Keratinocyte (primary cell): ENCODE results near the gene ADGRL3. TPM values are rescaled to one million over a fixed set of nuclear protein-coding genes. Genes with fewer than 3 reads are reported as not detected.
A peak's percentile ranks its signal among the peaks of the same experiment; 100 is the strongest.
"Not testable (repeated sequence)": the region's sequence is repeated elsewhere in the genome, so short reads cannot be mapped to it uniquely, and the experiment has no call there.

Source experiments
- DNase-seq: peaks from one replicate; pipeline ENCODE4 v3.0.0-alpha.2; 2011; ENCODE audit warnings: low read depth, missing footprints, low spot score
- FAIRE-seq: peaks from 2 replicates; lab custom pipeline; 2011; peaks lifted over from hg19 to GRCh38; lab: Jason Lieb, UNC
- H2AFZ ChIP-seq: 2 replicates; pipeline ENCODE4 v1.6.0; 2012; ENCODE audit warnings: low read length, control low read depth, inconsistent platforms; ENCODE audit not compliant: control insufficient read depth
- H3K27ac ChIP-seq: 2 replicates; pipeline ENCODE4 v1.5.1; 2011; ENCODE audit warnings: low read length; ENCODE audit not compliant: control insufficient read depth, insufficient read depth
- H3K27me3 ChIP-seq: 3 replicates; pipeline ENCODE4 v1.6.0; 2011; ENCODE audit warnings: low read length; ENCODE audit not compliant: control insufficient read depth, insufficient read depth; ENCODE audit errors: extremely low read depth
- H3K36me3 ChIP-seq, 2 experiments: 2 replicates in 1 of 2; 3 replicates in 1 of 2; pipeline ENCODE4 v1.5.1; 2011; ENCODE audit warnings: low read length in 2 of 2, mild to moderate bottlenecking in 1 of 2; ENCODE audit not compliant: control insufficient read depth in 2 of 2, insufficient read depth in 2 of 2; ENCODE audit errors: extremely low read depth in 1 of 2
- H3K4me1 ChIP-seq: 3 replicates; pipeline ENCODE4 v1.5.1; 2011; ENCODE audit warnings: low read length; ENCODE audit not compliant: control insufficient read depth, insufficient read depth; ENCODE audit errors: extremely low read depth
- H3K4me2 ChIP-seq: 3 replicates; pipeline ENCODE4 v1.6.0; 2011; ENCODE audit warnings: low read depth, low read length; ENCODE audit not compliant: control insufficient read depth, insufficient read depth; ENCODE audit errors: extremely low read depth
- H3K4me3 ChIP-seq, 3 experiments: fragments of 200-600 bp in 1 of 3; sonication (generic) in 1 of 3; 2 replicates in 2 of 3; 3 replicates in 1 of 3; pipeline ENCODE4 v1.5.1; 2011 to 2016; ENCODE audit warnings: low read length in 3 of 3, mild to moderate bottlenecking in 3 of 3, control low read depth in 2 of 3, inconsistent platforms in 1 of 3, low read depth in 1 of 3, mixed read lengths in 1 of 3, mixed run types in 1 of 3, moderate library complexity in 1 of 3; ENCODE audit not compliant: control insufficient read depth in 2 of 3, insufficient read depth in 2 of 3; ENCODE audit errors: extremely low read depth in 1 of 3
- H3K79me2 ChIP-seq: 2 replicates; pipeline ENCODE4 v1.6.0; 2012; ENCODE audit warnings: low read length; ENCODE audit not compliant: control insufficient read depth, insufficient read depth
- H3K9ac ChIP-seq: 3 replicates; pipeline ENCODE4 v1.6.0; 2011; ENCODE audit warnings: low read length; ENCODE audit not compliant: control insufficient read depth, insufficient read depth; ENCODE audit errors: extremely low read depth
- H3K9me1 ChIP-seq: 3 replicates; pipeline ENCODE4 v1.6.0; 2011; ENCODE audit warnings: low read length; ENCODE audit not compliant: control insufficient read depth, insufficient read depth; ENCODE audit errors: extremely low read depth
- H3K9me3 ChIP-seq: 2 replicates; pipeline ENCODE4 v1.5.1; 2012; ENCODE audit warnings: low read depth, low read length; ENCODE audit not compliant: control insufficient read depth
- H4K20me1 ChIP-seq: 3 replicates; pipeline ENCODE4 v1.6.0; 2011; ENCODE audit warnings: low read length; ENCODE audit not compliant: control insufficient read depth, insufficient read depth; ENCODE audit errors: extremely low read depth
- EZH2 ChIP-seq: IDR thresholded peaks from one replicate; pipeline ENCODE4 v1.6.1; 2012; ENCODE audit warnings: inconsistent platforms, mild to moderate bottlenecking, low read length, moderate library complexity
- dilution Hi-C: fragments of 300-500 bp; cut with MboI; formaldehyde crosslinking; loops from one replicate; pipeline ENCODE4 v1.7.0; 2020; ENCODE audit warnings: low sequenced_read_pairs; ENCODE audit not compliant: extremely low pct_ligation_motif_present
- polyA plus RNA-seq, 5 experiments: library from polyadenylated mRNA; depleted of rRNA in 3 of 5; stranded (reverse) in 3 of 5; stranded (forward) in 1 of 5; unstranded in 1 of 5; fragments of >200 nt; gene quantifications; 1 replicate in 1 of 5; 2 replicates in 3 of 5; 3 replicates in 1 of 5; pipeline versions ENCODE4 v1.2.1 to v1.2.3, GENCODE V29; 2011 to 2012; ENCODE audit warnings: missing spikeins in 2 of 5, low read depth in 1 of 5, low replicate concordance in 1 of 5
- TF ChIP-seq, protein P1 (sequence below), 3 experiments: IDR thresholded peaks in 1 of 3; conservative IDR thresholded peaks in 1 of 3; optimal IDR thresholded peaks in 1 of 3; 2 replicates in 2 of 3; 3 replicates in 1 of 3; pipeline versions ENCODE3 to v1.5.1; 2011; ENCODE audit warnings: low read length in 3 of 3, mild to moderate bottlenecking in 3 of 3, moderate library complexity in 2 of 3, control low read depth in 1 of 3, inconsistent platforms in 1 of 3; ENCODE audit not compliant: insufficient read depth in 2 of 3; ENCODE audit errors: extremely low read depth in 1 of 3

Gene ADGRL3
- polyA plus RNA-seq, 1 donor (not counting 4 experiments of a cell fraction or from before 2014, with no cell fraction given): 0.18 TPM

DNA sequence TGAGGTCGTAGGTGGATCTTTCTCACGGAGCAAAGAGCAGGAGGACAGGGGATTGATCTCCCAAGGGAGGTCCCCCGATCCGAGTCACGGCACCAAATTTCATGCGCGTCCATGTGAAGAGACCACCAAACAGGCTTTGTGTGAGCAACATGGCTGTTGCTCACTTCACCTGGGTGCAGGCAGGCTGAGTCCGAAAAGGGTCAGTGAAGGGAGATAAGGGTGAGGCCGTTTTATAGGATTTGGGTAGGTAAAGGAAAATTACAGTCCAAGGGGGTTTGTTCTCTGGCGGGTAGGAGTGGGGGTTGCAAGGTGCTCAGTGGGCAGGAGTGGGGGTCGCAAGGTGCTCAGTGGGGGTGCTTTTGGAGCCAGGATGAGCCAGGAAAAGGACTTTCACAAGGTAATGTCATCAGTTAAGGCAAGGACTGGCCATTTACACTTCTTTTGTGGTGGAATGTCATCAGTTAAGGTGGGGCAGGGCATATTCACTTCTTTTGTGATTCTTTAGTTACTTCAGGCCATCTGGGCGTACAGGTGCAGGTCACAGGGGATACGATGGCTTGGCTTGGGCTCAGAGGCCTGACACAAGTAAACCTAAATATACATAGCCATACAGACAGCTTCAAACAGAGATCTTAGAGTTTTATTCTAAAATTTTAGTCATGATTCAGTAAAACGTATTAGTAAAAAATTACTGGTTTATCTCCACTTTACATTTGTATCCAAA lies 569.5 kb downstream of the ADGRL3 start:
- H3K79me2 ChIP-seq, H3K27me3 ChIP-seq, H3K27ac ChIP-seq, H3K9me3 ChIP-seq, H3K9me1 ChIP-seq, H3K4me3 ChIP-seq, H3K36me3 ChIP-seq, dilution Hi-C loops, H2AFZ ChIP-seq, H4K20me1 ChIP-seq, H3K4me2 ChIP-seq, DNase-seq, H3K9ac ChIP-seq, FAIRE-seq: not testable (repeated sequence)
- H3K4me1 ChIP-seq: peaks cover 17% of the 10 kb centered on the region

DNA sequence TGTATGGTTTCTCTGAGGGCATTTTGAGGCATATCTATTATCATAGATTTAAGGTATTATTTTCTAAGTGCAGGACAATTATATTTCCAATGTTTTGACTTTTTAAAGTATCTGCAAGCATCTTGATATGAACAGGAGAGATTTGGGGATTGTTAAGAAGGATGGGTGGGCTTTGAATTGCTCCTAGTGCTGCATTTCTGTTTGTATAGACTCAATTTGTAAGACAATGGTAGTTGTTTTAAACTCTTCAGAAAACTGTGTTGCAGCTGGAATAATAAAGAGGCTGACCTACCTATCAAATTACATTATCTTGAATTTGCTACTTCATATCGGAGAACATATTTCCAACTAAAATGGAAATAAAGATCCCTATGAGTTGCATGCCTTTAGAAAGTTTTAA lies 570.3 kb downstream of the ADGRL3 start:
- H2AFZ ChIP-seq: no peak overlapping the region
- DNase-seq: no peak
- FAIRE-seq: no peak
- no peak overlapping the region for H3K9ac ChIP-seq
- dilution Hi-C loops: no loop called here
- H3K27ac ChIP-seq: no peak overlapping the region
- H3K36me3 ChIP-seq: no peaks in the 10 kb centered on the region
- H3K4me3 ChIP-seq: no peak overlapping the region
- H3K9me1 ChIP-seq: no peaks in the 10 kb centered on the region
- H3K79me2 ChIP-seq: no peaks in the 10 kb centered on the region
- no peak overlapping the region for H3K4me2 ChIP-seq
- TF ChIP-seq EZH2: no peak
- TF ChIP-seq, protein P1, sequence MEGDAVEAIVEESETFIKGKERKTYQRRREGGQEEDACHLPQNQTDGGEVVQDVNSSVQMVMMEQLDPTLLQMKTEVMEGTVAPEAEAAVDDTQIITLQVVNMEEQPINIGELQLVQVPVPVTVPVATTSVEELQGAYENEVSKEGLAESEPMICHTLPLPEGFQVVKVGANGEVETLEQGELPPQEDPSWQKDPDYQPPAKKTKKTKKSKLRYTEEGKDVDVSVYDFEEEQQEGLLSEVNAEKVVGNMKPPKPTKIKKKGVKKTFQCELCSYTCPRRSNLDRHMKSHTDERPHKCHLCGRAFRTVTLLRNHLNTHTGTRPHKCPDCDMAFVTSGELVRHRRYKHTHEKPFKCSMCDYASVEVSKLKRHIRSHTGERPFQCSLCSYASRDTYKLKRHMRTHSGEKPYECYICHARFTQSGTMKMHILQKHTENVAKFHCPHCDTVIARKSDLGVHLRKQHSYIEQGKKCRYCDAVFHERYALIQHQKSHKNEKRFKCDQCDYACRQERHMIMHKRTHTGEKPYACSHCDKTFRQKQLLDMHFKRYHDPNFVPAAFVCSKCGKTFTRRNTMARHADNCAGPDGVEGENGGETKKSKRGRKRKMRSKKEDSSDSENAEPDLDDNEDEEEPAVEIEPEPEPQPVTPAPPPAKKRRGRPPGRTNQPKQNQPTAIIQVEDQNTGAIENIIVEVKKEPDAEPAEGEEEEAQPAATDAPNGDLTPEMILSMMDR (optimal IDR thresholded peaks at IDR 0.05 in 1 of 3, IDR thresholded peaks at IDR 0.05 in 1 of 3, conservative IDR thresholded peaks at IDR 0.05 in 1 of 3; ENCODE audit: extremely low read depth in 1 of 3, insufficient read depth in 2 of 3, low read length in 3 of 3): no peak
- no peaks in the 10 kb centered on the region for H3K9me3 ChIP-seq
- H3K27me3 ChIP-seq: no peaks in the 10 kb centered on the region
- no peaks in the 10 kb centered on the region for H4K20me1 ChIP-seq
- H3K4me1 ChIP-seq: peaks cover 17% of the 10 kb centered on the region

DNA sequence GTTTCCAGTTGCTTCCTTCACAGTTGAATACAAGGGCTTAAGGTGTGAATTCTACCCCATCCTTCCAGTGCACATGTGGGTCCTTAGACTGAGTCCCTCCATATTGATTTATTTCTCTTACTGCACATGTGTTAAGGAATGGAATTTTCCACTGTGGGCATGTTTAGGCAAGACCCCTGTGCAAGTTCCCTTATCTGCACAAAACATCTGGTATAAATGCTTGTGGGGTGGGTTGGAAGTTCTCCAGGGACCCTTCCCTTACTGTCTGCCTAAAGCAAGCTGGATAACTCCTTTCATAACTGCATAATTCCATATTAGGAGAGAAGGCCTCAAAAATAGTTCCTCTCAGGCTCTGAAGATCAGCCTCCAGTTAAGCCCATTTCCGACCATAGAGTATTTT lies 570.9 kb downstream of the ADGRL3 start:
- DNase-seq: no peak
- no peak overlapping the region for H3K9ac ChIP-seq
- no peak overlapping the region for H3K27ac ChIP-seq
- no peaks in the 10 kb centered on the region for H3K9me1 ChIP-seq
- no peaks in the 10 kb centered on the region for H3K36me3 ChIP-seq
- H3K27me3 ChIP-seq: no peaks in the 10 kb centered on the region
- FAIRE-seq: no peak
- dilution Hi-C loops: no loop called here
- peaks cover 17% of the 10 kb centered on the region for H3K4me1 ChIP-seq
- no peaks in the 10 kb centered on the region for H4K20me1 ChIP-seq
- peak overlapping the region; percentile 4 for H2AFZ ChIP-seq
- TF ChIP-seq EZH2: no peak
- TF ChIP-seq, protein P1 (optimal IDR thresholded peaks at IDR 0.05 in 1 of 3, IDR thresholded peaks at IDR 0.05 in 1 of 3, conservative IDR thresholded peaks at IDR 0.05 in 1 of 3; ENCODE audit: extremely low read depth in 1 of 3, insufficient read depth in 2 of 3, low read length in 3 of 3): no peak
- no peak overlapping the region for H3K4me3 ChIP-seq
- H3K9me3 ChIP-seq: no peaks in the 10 kb centered on the region
- no peaks in the 10 kb centered on the region for H3K79me2 ChIP-seq
- H3K4me2 ChIP-seq: no peak overlapping the region
